Large intestine (tissue), 1 donor: ENCODE results near the gene ADAMTS20. TPM values are rescaled to one million over a fixed set of nuclear protein-coding genes. Genes with fewer than 3 reads are reported as not detected.

ENCODE experiments used
- polyA plus RNA-seq: library from polyadenylated mRNA; unstranded; fragments of 120-200 nt; gene quantifications from one replicate; pipeline ENCODE4 v1.2.1, GENCODE V29; 2013

The ADAMTS20 gene
- polyA plus RNA-seq, 1 donor: 0.49 TPM

Other genes starting within 250 kb of the ADAMTS20 start
- 8.7 TPM for gene PUS7L, start 206.6 kb upstream of the ADAMTS20 start, polyA plus RNA-seq
- gene IRAK4, start 206.7 kb upstream of the ADAMTS20 start, polyA plus RNA-seq: 20.2 TPM